AG04449 (cell line): Measurements from ENCODE around the gene ZNF768.

Source experiments
- CTCF ChIA-PET: fragments of 350-600 bp; formaldehyde crosslinking; extraction: SDS; loops from one replicate; lab custom pipeline; 2021; ENCODE audit warnings: antibody characterized with exemption; lab: Yijun Ruan, JAX
- POLR2A ChIA-PET: fragments of 400-600, 350-600 bp; formaldehyde crosslinking; extraction: SDS; loops from one replicate; lab custom pipeline; 2020; ENCODE audit warnings: antibody characterized with exemption, inconsistent platforms; lab: Yijun Ruan, JAX
- DNase-seq: peaks from one replicate; pipeline ENCODE4 v3.0.0-alpha.2; 2010; ENCODE audit warnings: low read depth, low spot score
- H3K4me3 ChIP-seq: 2 replicates; pipeline ENCODE4 v1.5.1; 2011; ENCODE audit warnings: low read depth, mild to moderate bottlenecking, control low read depth, low read length
- CTCF ChIP-seq: IDR thresholded peaks from one replicate; pipeline ENCODE4 v1.5.1; 2011; ENCODE audit warnings: mild to moderate bottlenecking, moderate library complexity, low read length, control low read depth, inconsistent platforms; ENCODE audit not compliant: insufficient read depth; ENCODE audit errors: missing control alignments

Gene ZNF768

GRCh38 chr16:30565984-30566383 is 39.6 kb upstream of the ZNF768 start:
- ChIA-PET POLR2A (no interaction called here), CTCF (interaction anchor here (0.8 to 1.6 kb wide), 5 partner anchors 8 to 136 kb away, joined by 3 to 4 read pairs (median 3); partner anchors contain the start of genes DCTPP1 and ZNF764)
- no peak for TF ChIP-seq CTCF
- H3K4me3 ChIP-seq: no peak overlapping the region
- no peak for DNase-seq

DNA sequence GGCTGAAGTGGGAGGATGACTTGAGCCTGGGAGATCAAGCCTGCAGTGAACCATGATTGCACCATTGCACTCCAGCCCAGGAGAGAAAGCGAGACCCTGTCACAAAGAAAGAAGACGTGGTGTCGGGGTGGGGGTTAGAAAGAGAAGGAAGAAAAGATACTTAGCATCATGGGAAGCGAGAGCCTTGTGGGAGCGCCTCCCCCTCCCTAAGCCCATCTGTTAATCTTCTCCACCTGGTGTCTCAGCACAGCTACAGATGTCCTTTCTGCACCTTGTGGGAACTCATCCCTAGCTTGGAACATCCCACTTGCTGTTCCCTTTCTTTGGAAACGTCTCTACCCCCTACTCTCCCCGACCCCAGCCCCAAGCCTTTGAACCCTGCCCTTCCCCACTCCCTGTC is 39.2 kb upstream of the ZNF768 start:
- DNase-seq: no peak
- CTCF ChIA-PET: interaction anchor here (0.8 to 1.8 kb wide), 5 partner anchors 24 to 136 kb away, joined by 3 to 5 read pairs (median 4); partner anchors contain the start of gene DCTPP1
- no peak for TF ChIP-seq CTCF
- POLR2A ChIA-PET: no interaction called here
- no peak overlapping the region for H3K4me3 ChIP-seq

DNA sequence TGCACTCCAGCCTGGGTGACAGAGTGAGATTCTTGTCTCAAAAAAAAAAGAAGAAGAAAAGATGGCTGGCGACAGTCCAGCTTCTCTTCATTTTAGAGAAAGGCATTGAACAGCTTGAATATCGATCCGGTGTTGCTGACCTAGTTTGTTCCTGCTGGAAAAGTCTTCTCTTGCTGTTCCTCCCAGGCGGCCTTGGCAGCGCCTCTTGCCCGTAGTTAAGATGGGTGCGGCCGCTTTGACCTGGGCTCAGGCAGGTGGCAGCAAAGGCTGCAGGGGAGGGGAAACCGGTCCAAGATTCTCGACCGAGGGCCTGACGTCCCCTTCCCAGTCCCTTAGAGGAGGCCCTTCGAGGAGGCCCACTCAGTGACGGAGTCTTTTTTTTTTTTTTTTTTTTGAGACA is 35.7 kb upstream of the ZNF768 start:
- TF ChIP-seq CTCF: no peak
- DNase-seq: no peak
- H3K4me3 ChIP-seq: no peak overlapping the region
- ChIA-PET CTCF (no interaction called here), POLR2A (no interaction called here)

DNA sequence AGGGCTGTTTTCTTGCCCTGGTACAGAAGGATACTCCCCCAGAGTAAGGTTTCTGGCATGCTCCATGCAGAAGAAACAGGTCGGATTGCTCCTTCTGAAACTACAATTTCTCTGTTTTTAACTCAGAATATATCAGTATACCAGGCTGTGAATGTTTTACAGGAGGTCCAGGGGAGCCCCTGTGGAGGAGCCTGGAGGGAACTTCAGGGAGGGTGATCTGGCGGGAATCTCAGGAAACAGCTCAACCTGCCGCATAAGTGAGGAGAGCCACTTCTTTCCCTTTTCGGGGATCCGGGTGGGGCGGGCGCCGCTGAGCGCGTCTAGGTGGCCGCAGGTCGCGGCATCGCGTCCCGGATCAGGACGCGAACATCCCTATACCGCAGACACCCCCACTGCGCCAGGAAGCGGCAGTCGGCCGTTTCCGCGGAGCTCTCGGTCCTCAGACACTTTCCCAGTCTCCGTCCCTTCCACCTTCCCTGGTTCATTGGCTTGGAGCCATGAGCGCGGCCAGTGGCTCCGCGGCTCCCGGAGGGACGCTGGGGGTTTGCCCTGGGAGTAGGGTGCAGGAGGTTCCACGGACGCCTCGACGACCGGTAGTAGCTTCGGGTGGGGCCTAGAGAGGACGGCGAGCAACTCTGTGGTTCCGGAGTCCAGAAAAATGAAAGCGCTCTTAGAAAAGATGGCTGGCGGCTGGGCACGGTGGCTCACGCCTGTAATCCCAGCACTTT is 34.9 kb upstream of the ZNF768 start:
- POLR2A ChIA-PET: no interaction called here
- CTCF ChIA-PET: no interaction called here
- no peak overlapping the region; the same call in 1 of the 2 replicates for H3K4me3 ChIP-seq
- no peak for DNase-seq
- TF ChIP-seq CTCF: no peak

- no peak for DNase-seq
- TF ChIP-seq CTCF: no peak
- no peak overlapping the region for H3K4me3 ChIP-seq
- CTCF ChIA-PET: no interaction called here
- POLR2A ChIA-PET: no interaction called here
These were observed 33.3 kb upstream of the ZNF768 start for GRCh38 chr16:30559690-30560089.

DNA sequence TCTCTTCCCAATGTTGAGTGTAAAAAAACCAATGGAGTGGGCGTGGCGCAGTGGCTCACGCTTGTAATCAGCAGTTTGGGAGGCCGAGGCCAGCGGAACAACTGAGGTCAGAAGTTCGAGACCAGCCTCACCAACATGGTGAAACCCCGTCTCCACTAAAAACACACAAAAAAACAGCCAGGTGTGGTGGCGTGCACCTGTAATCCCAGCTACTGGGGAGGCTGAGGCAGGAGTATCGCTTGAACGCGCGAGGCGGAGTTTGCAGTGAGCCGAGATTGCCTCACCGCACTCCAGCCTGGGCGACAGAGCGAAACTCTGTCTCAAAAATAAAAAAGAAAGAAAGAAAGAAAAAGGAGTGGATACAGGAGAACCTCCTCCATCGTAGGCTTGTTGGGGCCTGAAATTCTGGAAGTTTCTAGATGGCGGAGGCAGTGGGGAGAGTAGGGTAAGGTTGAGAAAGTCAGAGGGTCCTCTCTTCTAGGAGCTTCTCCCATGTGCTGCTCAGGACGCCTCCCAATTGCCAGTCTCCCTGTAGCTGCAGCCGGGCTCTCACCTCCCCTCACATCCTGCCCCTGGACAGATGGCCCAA is 32.5 kb upstream of the ZNF768 start:
- CTCF ChIA-PET: interaction anchor here (0.8 to 2.6 kb wide), 8 partner anchors 8 to 129 kb away, joined by 3 to 27 read pairs (median 6); partner anchors contain the start of genes DCTPP1, ZNF688 and ZNF747
- H3K4me3 ChIP-seq: peak overlapping the region; percentile 40
- TF ChIP-seq CTCF: no peak
- POLR2A ChIA-PET: interaction anchor here (0.7 to 2.4 kb wide), 6 partner anchors 13 to 371 kb away, joined by 3 to 23 read pairs (median 3); partner anchors contain the start of genes CD2BP2, ZNF688, ZNF689 and ZNF747
- no peak for DNase-seq
